Measurements from ENCODE around the gene IL18.
"Not testable (repeated sequence)": the region's sequence is repeated elsewhere in the genome, so short reads cannot be mapped to it uniquely, and the experiment has no call there.

The IL18 gene

DNA sequence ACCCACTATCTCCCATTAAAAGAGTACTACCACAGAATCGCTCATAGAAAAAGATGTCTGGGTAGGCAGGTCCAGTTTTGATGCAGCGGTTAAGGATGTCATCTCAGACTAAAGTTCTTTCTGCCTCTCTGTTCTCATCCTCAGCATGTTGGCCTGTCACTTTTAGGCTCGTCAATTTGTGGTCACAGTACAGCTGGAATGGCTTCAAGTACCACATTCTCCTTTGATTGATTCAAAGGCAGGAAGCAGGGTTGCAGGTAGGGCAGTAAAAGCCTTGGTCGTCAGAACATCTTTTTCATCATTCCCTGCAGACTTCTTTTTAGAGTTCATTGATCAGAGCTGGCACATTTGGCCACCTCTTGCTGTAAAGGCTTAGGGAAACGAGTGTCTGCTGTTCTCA is 48.5 kb downstream of the IL18 start:
- no peak for DNase-seq (ENCODE audit: low spot score)

DNA sequence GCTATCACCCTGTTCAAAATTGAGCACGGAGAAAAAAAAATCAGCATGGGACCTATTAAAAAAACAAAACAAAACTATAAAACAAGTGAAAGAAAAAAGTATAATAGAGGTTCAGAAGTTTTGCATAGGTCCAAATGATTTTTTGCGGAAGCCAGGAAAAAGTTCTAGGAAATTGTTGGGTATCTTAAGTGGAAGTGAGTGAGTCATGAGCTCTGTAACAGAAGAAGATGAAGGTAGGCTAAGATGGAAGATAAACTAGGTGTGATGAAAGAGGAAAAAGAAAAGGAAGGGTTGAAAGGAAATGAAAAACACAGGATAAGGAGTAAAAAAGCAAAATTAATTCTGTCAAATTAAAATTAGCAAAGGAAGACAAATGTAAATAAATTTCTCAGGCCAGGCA is 49.4 kb downstream of the IL18 start:
- DNase-seq (ENCODE audit: low spot score), result no peak

- DNase-seq (ENCODE audit: low spot score), result no peak
Observed at GRCh38 chr11:112113539-112114457, 50.1 kb downstream of the IL18 start.

DNA sequence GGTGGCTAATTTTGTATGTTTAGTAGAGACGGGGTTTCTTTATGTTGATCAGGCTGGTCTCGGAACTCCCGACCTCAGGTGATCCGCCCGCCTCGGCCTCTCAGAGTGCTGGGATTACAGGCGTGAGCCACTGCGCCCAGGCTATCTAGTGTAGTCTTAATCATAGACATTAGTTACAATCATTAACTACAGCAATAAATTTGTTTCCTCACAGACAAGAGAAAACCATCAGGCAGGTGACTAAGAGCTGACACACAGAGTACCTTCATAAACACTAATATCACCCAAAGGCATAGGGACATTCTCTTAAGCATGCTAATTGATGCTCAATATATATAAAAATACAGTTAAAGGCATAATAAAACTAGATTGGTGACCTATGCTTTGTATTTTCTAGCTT is 57.8 kb downstream of the IL18 start:
- DNase-seq (ENCODE audit: low spot score), result no peak

DNA sequence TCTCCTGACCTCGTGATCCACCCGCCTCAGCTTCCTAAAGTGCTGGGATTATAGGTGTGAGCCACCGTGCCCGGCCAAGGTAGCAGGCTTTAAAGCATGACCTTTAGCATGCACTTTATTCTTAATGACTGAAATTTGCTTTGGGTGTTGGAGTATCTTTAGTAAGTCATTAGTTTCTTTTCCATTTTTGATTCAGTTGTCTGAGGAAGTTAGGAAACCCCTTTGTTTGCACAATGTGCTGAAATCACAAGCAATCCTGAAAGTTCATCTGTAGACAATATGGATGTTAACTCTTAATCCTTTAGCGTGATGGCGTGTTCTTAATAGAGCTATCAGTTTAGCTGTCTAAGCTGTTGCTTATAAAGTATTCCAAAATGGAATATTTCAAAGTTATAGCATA is 60.4 kb downstream of the IL18 start:
- no peak for DNase-seq (ENCODE audit: low spot score)

DNA sequence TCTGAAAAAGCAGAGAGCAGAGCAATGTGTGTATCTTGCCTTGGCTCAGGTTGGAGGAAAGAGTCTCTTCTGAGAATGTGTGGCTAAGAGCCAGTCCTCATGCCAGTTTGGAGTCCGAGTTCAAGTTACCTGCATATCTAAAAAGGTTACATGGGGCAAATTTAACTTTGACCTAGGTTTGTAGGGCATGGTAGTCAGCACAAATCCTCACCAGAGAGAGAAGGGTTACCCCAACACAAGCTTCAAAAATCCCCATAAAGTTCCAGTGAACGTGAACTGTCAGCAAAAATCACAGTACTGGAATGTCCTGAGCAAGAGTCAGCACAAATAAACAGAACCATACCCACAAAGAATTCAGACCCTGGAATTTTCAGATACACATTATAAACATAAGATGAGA is 63.4 kb downstream of the IL18 start:
- no peak for DNase-seq (ENCODE audit: low spot score)

DNA sequence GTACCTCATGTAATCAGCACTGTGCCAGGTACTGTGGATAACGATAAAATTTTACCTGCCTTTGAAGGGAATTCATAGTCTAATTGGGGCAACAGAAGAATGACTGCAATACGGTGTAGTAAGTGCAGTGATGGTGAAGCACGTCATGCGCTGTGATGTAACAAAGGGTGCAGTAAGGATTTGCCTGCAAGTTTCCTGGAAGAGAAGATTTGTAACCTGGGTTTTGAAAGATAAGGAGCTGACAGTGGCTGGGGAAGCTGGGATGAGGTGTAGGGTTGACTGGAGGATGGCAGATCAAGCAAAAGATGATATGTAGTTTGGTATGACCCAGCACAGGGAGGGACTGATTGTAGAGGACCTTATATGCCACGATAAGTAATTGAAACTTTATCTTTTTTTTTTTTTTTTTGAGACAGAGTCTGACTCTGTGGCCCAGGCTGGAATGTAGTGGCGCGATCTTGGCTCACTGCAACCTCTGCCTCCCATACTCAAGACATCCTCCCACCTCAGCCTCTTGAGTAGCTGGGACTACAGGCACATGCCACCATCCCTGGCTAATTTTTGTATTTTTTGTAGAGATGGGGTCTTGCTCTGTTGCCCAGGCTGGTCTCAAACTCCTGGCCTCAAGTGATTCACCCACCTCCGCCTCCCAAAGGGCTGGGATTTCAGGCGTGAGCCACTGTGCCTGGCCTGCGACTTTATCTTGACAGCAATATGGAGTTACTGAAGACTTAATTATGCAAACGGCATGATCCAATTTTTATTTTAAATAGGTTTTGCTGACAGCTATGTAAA is 66.0 kb downstream of the IL18 start:
- no peak for DNase-seq (ENCODE audit: low spot score)

- no peak for DNase-seq (ENCODE audit: low spot score)
Observed at GRCh38 chr11:112096194-112096593, 67.7 kb downstream of the IL18 start.

- not testable (repeated sequence) for DNase-seq (ENCODE audit: low spot score)
Observed at GRCh38 chr11:112095302-112095701, 68.6 kb downstream of the IL18 start.

All from ecto neural progenitor cell (in vitro differentiated cells).